ENCODE data around the gene PJA2. TPM values are rescaled to one million over a fixed set of nuclear protein-coding genes. Genes with fewer than 3 reads are reported as not detected.
"Not testable (repeated sequence)": the region's sequence is repeated elsewhere in the genome, so short reads cannot be mapped to it uniquely, and the experiment has no call there.

Gene PJA2
- polyA plus RNA-seq, 4 donors: 23.0 to 80.5 (median 31.8) TPM

- 90 to 93% (median 93%) methylated on average over 6 of the region's 6 CpGs for WGBS, 3 donors
- no peak for FAIRE-seq
- no peak overlapping the region for H3K4me3 ChIP-seq (ENCODE audit: low read depth in 1 of 3, low read length in 3 of 3)
- peaks cover 2 to 24% of the 10 kb centered on the region in 2 donors for H3K9me3 ChIP-seq (ENCODE audit: control insufficient read depth in 2 of 2, insufficient read depth in 1 of 2, low read depth in 1 of 2, low read length in 1 of 2)
- no peak for DNase-seq
- no peaks in the 10 kb centered on the region for H3K27me3 ChIP-seq (ENCODE audit: control insufficient read depth in 3 of 3, insufficient read depth in 3 of 3, low read length in 3 of 3)
- no peaks in the 10 kb centered on the region for H3K36me3 ChIP-seq (ENCODE audit: control insufficient read depth in 3 of 3, insufficient read depth in 2 of 3, low read depth in 1 of 3, low read length in 3 of 3)
- H3K4me1 ChIP-seq (ENCODE audit: control insufficient read depth in 3 of 3, insufficient read depth in 2 of 3, low read depth in 1 of 3, low read length in 2 of 3): no peaks in the 10 kb centered on the region
- H3K27ac ChIP-seq (ENCODE audit: low read depth in 1 of 3, low read length in 2 of 3): no peak overlapping the region
Observed at GRCh38 chr5:109291090-109291489, 118.7 kb downstream of the PJA2 start.

GRCh38 chr5:109290231-109290630 is 119.5 kb downstream of the PJA2 start:
- no peak for FAIRE-seq
- no peak overlapping the region for H3K4me3 ChIP-seq (ENCODE audit: low read depth in 1 of 3, low read length in 3 of 3)
- H3K4me1 ChIP-seq (ENCODE audit: control insufficient read depth in 3 of 3, insufficient read depth in 2 of 3, low read depth in 1 of 3, low read length in 2 of 3): no peaks in the 10 kb centered on the region
- DNase-seq: no peak
- H3K36me3 ChIP-seq (ENCODE audit: control insufficient read depth in 3 of 3, insufficient read depth in 2 of 3, low read depth in 1 of 3, low read length in 3 of 3): no peaks in the 10 kb centered on the region
- no peak overlapping the region for H3K27ac ChIP-seq (ENCODE audit: low read depth in 1 of 3, low read length in 2 of 3)
- no peaks in the 10 kb centered on the region for H3K27me3 ChIP-seq (ENCODE audit: control insufficient read depth in 3 of 3, insufficient read depth in 3 of 3, low read length in 3 of 3)
- WGBS, 3 donors: 94 to 100% (median 97%) methylated on average over 2 of the region's 2 CpGs
- peaks cover 2 to 25% of the 10 kb centered on the region in 2 donors for H3K9me3 ChIP-seq (ENCODE audit: control insufficient read depth in 2 of 2, insufficient read depth in 1 of 2, low read depth in 1 of 2, low read length in 1 of 2)

GRCh38 chr5:109286628-109287027 is 123.1 kb downstream of the PJA2 start:
- 92 to 98% (median 92%) methylated on average over 4 of the region's 4 CpGs for WGBS, 3 donors
- not testable (repeated sequence) for FAIRE-seq; H3K36me3 ChIP-seq (ENCODE audit: control insufficient read depth in 3 of 3, insufficient read depth in 2 of 3, low read depth in 1 of 3, low read length in 3 of 3); DNase-seq; H3K27ac ChIP-seq (ENCODE audit: low read depth in 1 of 3, low read length in 2 of 3); H3K4me1 ChIP-seq (ENCODE audit: control insufficient read depth in 3 of 3, insufficient read depth in 2 of 3, low read depth in 1 of 3, low read length in 2 of 3); H3K27me3 ChIP-seq (ENCODE audit: control insufficient read depth in 3 of 3, insufficient read depth in 3 of 3, low read length in 3 of 3); H3K4me3 ChIP-seq (ENCODE audit: low read depth in 1 of 3, low read length in 3 of 3)
- peaks cover 2 to 25% of the 10 kb centered on the region in 2 donors for H3K9me3 ChIP-seq (ENCODE audit: control insufficient read depth in 2 of 2, insufficient read depth in 1 of 2, low read depth in 1 of 2, low read length in 1 of 2)

All from small intestine (tissue), 7 donors.